Measurements from ENCODE around the gene TMEM236.
A peak's percentile ranks its signal among the peaks of the same experiment; 100 is the strongest.

Gene TMEM236

DNA sequence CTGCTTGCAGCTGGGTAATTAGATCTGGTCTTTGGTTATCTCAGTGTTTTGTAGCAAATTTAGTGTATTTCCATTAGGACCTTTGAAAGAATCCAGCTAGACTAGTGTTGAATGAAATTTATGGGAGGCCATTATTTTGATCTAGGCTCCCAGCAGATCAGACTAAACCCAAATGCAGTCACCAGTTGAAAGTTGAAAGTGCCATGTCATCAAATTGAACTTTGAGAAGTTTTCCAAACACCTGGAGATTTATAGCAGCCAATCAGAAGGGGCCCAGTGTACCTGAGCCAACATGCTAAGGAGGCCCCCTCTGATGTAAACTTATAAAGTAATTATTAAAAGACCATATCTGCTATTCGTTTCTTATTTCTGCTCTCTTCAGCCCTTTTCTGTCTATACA is 11.3 kb upstream of the TMEM236 start:
- DNase-seq (ENCODE audit: low read depth in 1 of 2, low spot score in 1 of 2), result no peak

DNA sequence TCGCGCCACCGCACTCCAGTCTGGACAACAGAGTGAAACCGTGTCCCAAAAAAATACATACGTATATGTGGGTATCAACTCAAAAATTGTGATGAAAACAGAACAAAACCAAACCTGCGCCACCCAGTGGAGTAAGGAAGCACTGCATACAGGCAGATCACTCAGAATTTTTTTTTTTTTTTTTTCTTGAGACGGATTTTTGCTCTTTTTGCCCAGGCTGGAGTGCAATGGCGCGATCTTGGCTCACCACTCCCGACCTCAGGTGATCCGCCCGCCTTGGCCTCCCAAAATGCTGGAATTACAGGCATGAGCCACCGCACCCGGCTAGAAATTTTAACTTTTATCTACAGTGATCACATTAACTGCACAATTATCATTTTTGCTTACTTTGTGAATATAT is 9.1 kb upstream of the TMEM236 start:
- peak; percentile 21 to 51 for DNase-seq (ENCODE audit: low read depth in 1 of 2, low spot score in 1 of 2)

DNA sequence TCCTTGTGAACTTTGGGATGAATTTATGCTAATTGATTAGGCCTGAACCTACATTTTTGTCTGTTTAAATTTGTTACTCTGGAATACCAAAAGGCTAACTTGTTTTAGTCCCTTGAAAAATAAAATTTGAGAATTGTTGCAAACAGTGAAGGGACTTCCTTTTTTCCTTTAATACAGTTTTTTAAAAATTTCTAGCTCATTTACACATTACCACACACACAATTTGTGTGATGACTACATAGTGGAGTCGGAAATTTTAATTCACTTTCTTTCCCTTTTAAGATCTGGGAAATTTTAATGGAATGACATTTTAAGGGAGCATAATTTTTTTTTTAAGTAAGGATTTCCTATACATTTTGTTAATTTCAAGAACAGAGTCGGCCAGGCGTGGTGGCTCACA is 8.6 kb upstream of the TMEM236 start:
- DNase-seq (ENCODE audit: low read depth in 1 of 2, low spot score in 1 of 2), result no peak

DNA sequence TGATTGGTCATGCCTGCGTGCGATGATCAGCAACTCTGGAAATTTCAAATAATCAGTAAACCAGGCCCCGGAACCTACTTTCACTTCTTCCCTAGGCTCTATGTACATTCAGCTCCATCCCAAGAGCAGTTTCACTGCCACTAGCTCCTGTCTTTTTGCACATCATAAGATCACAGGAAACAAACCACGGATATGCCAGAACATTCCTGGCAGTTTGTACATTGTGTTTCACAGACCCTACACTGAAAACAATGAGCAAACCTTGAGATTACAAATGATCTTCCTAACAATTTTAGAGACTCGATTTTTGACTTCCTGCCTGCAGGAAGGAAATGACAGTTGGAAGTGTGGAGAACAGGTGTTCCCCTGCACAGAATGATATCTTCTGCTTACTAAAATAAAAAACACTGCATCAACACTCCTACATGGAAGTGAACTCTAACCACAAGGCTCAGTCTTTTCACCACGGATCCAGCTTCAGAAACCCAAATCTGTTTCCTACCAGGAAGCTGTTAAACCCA is 7.6 kb upstream of the TMEM236 start:
- no peak for DNase-seq (ENCODE audit: low read depth in 1 of 2, low spot score in 1 of 2)

DNA sequence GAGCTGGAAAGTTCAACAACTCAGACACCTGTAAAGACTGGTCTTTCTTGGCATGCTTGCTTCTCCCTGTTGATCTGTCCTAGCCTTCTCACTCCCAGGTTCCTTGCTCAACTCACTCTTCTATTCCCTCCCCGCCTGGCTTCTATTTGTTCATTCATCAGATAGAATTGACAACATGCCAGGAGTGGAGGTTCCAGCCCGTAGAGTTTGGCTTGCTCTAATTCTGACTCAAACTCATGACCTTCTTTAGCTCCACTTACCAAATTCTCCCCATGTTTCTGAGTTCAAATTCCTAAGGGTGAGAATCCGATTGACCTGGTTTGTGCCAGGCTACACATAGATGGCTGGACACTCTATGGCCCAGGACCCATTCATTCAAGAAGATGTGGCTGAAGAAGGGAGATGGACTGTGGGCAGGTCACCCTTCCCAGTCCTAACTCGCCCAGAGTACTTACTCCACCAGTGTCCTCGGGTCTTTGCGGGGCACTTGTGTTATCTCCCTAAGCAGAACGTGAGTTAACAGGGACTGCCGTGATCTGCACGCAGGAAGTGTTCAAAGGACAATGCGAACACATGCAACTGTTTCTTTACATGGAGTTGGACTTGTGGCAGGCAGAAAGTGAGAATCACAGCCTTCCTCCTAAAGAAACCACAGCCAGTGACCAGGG is 4.0 kb upstream of the TMEM236 start:
- DNase-seq (ENCODE audit: low read depth in 1 of 2, low spot score in 1 of 2), result no peak

DNA sequence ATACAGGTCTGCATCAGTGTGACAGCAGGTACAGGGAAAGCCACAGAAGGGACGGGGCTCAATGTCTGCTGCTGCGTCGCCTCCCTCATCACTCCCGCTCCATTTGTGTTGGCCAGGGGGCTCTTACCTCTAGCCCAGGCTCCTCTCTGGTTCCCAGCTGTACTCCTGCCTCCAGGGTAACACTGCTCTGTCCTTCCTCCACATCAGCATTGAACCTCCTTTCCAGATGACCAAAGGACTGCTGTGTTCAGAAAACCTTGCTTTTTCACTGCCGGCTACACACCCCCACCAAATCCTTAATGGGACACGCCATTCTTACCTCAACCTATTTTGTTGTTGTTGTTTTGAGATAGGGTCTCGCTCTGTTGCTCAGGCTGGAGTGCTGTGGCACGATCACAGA is 2.1 kb upstream of the TMEM236 start:
- DNase-seq (ENCODE audit: low read depth in 1 of 2, low spot score in 1 of 2), result no peak

DNA sequence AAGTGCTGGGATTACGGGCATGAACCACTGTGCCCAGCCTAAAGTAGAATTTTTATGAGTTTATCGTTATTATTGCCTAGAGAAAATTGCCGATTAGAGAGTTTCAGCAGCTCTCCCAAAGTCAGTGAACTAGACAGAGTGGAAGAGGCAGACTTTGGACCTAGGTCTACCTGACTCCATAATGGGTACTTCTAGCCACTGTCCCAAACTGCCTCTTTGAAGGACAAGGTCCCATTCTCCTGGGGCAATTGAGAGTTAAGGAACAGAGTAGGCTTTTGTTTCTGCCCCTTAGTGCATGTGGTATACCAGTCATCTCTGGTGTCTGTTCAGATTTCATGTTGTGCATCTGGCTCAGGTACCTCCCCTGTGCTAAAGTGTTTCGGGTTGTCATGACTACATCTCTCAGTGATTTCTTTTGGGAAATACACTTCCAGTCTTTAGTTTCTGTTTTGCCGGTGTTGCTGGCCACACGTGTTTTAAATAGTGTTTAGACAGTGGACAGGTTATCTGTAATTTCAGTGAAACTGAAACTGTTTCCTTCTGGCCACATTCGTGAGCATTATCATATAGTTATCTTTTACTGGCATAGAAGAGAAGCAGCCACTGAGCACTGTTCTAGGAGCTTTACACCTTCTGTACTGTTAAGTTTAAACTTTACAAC is 4.7 kb downstream of the TMEM236 start:
- DNase-seq (ENCODE audit: low read depth in 1 of 2, low spot score in 1 of 2), result no peak

DNA sequence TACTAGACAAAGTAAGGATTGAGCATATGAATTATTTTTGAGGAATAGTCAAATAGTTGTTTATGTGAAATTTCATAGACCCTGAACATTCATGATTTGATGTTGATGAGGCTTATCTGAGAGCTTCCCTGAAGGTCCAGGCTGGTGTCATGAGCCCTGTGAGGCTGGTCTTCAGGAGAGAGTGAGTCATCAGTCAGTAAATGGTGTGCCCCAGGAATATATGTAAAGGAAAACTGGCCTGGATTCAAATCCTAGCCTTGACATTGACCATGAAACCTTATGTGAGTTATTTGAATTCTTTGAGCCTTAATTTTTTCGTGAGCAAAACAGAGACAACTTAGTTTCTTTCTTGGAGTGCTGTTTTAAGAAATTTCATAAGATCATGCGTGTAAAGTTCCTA is 6.2 kb downstream of the TMEM236 start:
- no peak for DNase-seq (ENCODE audit: low read depth in 1 of 2, low spot score in 1 of 2)

DNA sequence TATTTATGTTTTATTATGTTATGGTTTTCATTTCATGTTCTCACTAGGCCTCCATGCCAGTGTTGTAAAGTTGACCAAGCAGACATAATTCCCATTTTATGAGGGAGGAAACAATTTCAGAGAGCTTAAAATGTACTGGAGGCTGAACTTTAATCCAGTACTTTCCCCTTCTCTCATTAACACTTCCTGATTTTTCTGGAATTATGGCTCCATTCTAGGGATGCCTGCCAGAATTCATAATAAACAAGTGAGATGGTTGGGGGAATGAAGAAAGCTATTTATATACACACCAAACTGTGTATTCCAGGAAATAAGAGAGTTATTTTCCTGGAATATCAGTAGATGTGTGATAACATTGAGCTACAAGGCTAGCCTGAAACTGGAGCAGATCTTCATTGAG is 6.9 kb downstream of the TMEM236 start:
- DNase-seq (ENCODE audit: low read depth in 1 of 2, low spot score in 1 of 2), result no peak

DNA sequence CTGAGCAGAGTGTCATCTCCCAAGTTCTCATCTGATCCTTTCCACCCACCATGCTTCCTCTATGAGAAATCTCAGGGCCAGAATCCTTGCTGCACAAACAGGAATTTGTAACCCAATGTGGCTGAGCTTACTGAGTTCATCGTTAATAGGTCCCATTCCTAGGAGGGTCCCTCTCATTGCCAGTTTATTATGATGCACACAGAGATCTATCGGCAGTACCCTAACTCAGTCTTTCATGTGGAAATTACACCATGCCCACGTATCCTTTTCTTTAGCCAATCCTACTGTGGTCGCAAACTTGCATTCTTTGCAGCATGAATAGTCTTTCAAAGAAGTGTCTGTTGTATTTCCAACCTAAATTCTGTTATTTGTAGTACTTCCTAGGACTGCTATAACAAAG is 12.1 kb downstream of the TMEM236 start:
- no peak for DNase-seq (ENCODE audit: low read depth in 1 of 2, low spot score in 1 of 2)

DNA sequence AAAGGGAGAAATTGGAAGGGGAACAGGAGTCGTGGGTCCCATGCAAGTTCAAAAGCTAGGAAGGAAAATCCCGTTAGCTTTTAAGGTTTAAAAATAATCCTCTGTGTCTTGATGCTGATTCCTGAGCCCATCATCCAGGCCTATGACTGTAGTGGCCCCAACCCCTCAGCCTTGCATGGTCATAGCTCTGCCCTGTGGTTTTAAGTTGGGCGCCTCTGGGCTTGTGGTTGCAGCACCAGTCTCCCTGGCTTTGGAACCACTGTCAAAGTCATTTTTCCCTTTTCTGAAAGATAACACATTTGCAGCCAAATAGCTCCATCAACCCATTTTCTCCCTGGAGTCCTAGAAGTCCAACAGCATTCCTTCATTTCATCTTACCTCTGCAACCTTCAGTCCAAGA is 13.6 kb downstream of the TMEM236 start:
- no peak for DNase-seq (ENCODE audit: low read depth in 1 of 2, low spot score in 1 of 2)

DNA sequence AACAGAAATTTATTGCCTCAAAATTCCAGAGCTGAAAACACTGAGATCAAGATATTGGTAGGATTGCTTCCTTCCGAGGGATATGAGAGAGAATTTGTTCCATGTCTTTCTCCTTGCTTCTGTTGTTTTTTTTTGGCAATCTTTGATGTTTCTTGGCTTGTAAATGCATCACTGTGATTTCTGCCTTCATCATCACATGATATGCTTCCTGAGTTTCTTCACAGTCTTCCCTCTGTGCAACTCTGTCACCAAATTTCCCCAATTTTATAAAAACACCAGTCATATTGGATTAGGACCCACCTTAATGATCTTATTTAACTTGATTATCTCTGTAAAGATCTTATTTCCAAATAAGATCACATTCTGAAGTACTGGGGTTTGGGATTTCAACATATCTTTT is 14.7 kb downstream of the TMEM236 start:
- DNase-seq (ENCODE audit: low read depth in 1 of 2, low spot score in 1 of 2), result no peak

DNA sequence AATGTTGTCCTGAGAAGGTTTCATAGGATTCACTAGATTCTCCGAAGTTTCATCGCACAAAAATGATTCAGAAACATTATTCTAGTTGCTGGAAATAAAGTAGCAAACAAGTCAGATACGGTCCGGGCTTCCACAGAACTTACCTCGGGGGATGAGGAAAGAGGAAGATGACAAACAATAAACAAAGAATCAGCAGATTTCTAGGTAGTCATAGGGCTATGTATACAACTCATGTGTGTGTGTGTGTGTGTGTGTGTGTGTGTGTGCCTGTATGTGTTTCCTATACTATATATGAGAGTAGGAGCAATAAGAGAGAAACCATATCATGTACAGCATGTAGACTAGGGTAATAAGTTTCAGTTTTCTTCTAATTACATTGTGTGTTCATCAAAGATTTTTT is 16.5 kb downstream of the TMEM236 start:
- no peak for DNase-seq (ENCODE audit: low read depth in 1 of 2, low spot score in 1 of 2)

DNA sequence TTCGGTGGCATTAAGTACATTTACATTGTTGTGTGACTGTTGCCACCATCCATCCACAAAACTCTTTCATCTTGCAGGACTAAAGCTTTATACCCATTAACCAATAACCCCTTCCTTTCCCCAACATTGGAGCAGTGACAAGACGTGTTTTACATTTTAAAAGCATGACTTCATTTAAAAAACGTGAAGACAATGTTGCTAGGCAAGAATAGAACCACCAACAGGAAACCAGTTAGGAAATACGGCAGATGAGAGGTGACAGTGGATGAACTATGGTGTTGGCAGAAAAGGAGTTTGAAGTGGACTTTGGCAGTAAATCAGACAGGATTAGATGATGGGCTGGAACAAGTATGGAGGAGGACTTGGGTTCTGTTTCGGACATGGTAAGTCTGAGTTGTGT is 17.0 kb downstream of the TMEM236 start:
- no peak for DNase-seq (ENCODE audit: low read depth in 1 of 2, low spot score in 1 of 2)

DNA sequence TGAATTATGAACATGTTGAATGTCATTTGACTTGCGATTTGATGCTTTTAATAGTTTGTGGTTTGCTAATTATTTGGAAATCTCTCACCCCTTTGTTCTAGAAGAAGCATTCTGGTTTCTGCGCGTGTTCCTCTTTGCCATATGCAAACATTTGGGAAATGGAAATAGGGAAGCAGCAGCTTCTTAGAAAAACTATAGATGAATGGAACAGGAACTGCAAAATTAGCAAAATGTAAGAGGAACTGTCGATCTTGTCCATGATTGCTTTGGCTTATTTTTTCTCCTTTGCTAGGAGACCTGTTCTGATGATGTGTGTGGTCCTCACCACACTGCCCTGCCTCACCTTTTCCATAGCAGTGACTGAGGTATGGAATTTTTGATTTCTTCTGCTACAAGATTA is 19.0 kb downstream of the TMEM236 start:
- DNase-seq (ENCODE audit: low read depth in 1 of 2, low spot score in 1 of 2), result no peak

DNA sequence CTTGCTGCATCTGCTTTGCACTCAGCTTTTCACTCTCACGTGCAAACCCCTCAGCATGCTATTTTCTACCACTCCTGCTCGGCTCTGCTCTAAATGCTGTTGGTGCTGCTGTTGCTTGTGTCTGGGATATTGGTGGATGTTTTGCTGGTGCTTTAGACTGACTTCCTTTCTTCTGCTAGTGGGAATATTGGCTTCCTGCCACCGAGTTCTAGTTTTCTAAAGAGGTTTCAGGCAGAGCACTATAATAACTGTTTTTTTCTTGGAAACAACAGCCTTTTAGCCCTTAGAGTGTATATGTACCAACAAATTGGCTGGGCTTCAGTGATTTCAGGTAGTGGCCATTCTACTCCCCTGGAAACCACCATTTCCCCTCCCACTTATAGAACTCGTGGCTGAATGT is 27.8 kb downstream of the TMEM236 start:
- DNase-seq (ENCODE audit: low read depth in 1 of 2, low spot score in 1 of 2), result no peak

DNA sequence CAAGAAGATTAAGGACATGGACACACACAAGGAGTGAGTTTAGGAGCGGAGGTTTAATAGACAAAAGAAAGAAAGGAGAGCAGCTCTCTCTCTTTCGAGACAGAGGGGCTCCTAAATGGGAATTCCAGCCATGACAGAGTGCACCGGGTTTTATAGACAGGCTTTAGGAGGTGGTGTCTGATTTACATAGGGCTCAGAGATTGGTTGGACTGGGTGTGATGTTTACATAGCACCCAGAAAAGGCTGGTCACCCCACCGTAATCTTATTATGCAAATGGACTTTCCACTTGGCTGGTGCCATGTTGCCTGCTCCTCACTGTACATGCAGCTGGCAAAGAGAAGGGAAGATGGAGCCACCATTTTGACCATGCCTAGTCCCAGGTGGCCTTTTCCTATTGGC is 28.7 kb downstream of the TMEM236 start:
- no peak for DNase-seq (ENCODE audit: low read depth in 1 of 2, low spot score in 1 of 2)

DNA sequence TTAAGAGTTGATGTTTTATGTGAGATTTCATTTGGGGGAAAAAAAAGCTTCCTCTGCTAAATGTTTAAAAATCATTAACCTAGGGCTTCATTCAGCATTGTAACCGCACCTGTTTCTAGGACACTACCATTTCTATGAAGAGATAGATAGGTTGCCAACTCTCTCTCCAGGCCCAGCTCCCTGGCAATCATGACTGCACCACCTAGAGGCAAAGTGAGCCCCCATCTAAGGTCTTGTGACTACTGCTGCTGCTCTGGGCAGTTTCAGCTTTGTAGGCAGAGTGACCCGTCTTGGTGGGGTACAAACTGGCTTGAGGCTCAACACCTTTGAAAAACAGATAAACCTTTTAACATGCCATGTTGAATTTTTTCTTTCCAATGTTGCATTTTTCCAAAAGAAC is 29.9 kb downstream of the TMEM236 start:
- no peak for DNase-seq (ENCODE audit: low read depth in 1 of 2, low spot score in 1 of 2)

DNA sequence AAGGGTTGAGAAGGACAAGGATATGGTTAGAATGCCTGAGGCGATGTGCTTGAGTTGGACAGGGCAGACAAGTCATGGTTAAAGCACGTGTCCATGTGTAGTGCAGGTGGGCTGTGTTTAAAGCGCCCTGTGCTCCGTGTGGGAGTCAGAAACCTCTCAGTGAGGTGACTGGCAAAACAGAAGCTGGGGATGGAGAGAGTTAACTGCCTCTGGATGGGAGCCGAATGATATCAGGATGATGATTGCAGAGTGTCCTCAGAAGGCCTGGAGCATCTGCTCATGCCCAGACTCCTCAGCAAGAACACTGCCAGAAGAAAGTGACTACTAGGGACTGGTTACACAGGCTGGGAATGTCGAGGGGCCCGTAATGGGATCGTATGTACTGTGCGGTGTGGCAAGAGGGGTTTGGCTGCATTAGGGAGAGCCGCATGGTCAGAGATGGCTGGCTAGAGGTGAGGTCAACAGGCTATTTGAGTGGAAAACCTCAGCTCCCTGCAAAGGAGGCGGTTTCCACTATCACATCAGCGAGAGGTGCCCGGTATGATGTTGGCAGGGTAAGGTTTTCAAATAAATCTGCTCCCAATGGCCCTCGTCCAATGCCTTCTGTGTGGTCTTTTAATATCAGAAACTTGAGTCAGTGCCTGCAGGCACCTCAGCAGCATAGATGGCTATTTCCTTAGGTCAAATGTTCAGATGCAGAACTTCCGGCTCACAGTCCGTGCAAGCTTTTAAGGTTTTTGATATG is 31.1 kb downstream of the TMEM236 start:
- DNase-seq (ENCODE audit: low read depth in 1 of 2, low spot score in 1 of 2), result no peak

DNA sequence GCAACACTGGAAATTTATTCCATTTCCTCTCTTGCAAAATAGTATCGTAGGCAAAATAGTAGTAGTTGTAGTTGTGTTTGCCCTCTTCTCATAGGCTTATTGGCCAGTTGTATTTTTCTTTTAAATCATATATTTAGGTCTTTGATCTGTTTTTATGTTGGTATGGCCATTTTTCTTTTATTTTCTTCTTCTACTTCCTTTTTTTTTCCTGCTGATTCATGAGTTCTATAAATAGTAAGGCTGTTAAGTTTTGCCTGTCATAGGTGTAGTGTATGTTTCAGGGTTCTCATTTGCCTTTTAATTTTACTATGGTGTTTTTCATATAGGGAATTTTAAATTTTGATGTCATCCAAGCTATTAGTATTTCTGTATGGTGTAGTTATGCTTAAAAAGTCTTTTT is 31.8 kb downstream of the TMEM236 start:
- DNase-seq (ENCODE audit: low read depth in 1 of 2, low spot score in 1 of 2), result no peak

DNA sequence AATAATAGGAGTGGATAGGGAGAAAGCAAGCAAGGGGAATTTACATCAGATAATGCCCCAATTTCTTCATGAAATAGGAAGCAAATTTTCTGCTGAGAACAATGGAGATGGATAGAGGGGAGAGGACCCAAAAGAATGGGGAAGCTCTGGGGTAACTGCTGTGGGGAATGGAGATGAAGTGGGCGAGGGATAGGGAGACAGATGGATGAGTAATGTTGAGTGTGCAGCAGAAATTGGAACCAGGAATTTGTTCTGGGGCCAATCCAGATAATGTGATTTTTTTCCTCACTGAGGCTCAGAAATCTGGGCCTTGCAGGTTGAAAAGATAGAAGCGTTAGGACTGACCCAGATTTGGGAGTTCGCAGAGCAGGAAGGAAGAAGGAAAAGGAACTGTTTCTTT is 32.7 kb downstream of the TMEM236 start:
- no peak for DNase-seq (ENCODE audit: low read depth in 1 of 2, low spot score in 1 of 2)

DNA sequence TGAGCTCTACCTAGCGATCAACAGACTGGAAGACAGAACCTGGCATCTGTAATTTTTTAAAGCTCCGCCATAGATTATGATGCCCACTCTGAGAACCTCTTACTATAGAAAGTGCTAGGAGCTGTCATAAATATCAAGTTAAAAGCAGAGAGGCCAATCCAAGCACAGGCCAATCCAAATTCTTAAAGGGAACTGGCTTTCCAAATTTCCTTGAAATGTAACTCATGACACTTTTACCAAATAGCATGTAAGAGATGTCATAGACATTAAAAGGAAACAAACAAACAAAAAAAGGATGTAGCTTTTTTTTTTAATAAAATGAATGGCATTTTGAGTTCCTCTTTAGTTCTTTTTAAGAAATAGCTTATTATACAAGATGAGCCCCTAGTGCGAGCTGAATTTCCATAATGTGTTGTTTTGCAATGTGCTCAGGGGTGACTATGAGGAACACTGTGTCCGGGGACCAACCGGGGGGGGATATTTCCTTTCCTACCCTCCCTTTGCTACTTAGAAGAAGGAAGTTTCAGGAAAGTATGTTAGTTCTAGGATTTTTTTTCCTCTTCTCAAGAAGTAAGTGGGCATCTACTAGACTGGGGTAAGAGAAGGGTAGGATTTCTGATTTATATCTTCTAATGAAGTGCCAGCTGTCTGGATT is 33.4 kb downstream of the TMEM236 start:
- no peak for DNase-seq (ENCODE audit: low read depth in 1 of 2, low spot score in 1 of 2)

Data from stimulated activated CD4-positive, alpha-beta T cell treated with anti-CD3 and anti-CD28 coated beads, Interleukin-15, amount 100 ng/mL, for 1 hour (primary cell).